Heart left ventricle (tissue), 16 donors: Measurements from ENCODE around the gene SRPK2. TPM values are rescaled to one million over a fixed set of nuclear protein-coding genes. Genes with fewer than 3 reads are reported as not detected.
"Not testable (repeated sequence)": the region's sequence is repeated elsewhere in the genome, so short reads cannot be mapped to it uniquely, and the experiment has no call there.

Experiments
- ATAC-seq, 4 donors: fragments of 200-7000 bp; cut with Tn5 transposase; one replicate each; pipeline ENCODE4 v1.9.1; 2020 to 2022; ENCODE audit warnings: moderate library complexity in 4 of 4, mild to moderate bottlenecking in 3 of 4, moderate number of reproducible peaks in 1 of 4
- DNase-seq, 5 donors: peaks; one replicate each; pipeline ENCODE4 v3.0.0-alpha.2; 2020
- H3K27ac ChIP-seq, 12 donors: fragments of 200-600 bp; sonication (generic) in 4 of 12; one replicate each; pipeline versions ENCODE4 v1.5.0 to v1.8.0; 2016 to 2022; ENCODE audit warnings: mild to moderate bottlenecking in 2 of 12
- H3K27me3 ChIP-seq, 9 donors: fragments of 200-600 bp; sonication (generic) in 2 of 9; one replicate each; pipeline versions ENCODE4 v1.5.1 to v1.8.0; 2016 to 2022; ENCODE audit warnings: mild to moderate bottlenecking in 3 of 9
- H3K36me3 ChIP-seq, 9 donors: fragments of 200-600 bp; sonication (generic) in 2 of 9; one replicate each; pipeline versions ENCODE4 v1.5.0 to v1.8.0; 2018 to 2022; ENCODE audit warnings: mild to moderate bottlenecking in 2 of 9
- H3K4me1 ChIP-seq, 12 donors: fragments of 200-600 bp; sonication (generic) in 4 of 12; one replicate each; pipeline versions ENCODE4 v1.5.0 to v1.8.0; 2016 to 2022; ENCODE audit warnings: mild to moderate bottlenecking in 3 of 12
- H3K4me3 ChIP-seq, 12 donors: fragments of 200-600 bp; sonication (generic) in 4 of 12; one replicate each; pipeline versions ENCODE4 v1.5.0 to v1.8.0; 2017 to 2022; ENCODE audit warnings: mild to moderate bottlenecking in 9 of 12, moderate library complexity in 4 of 12
- H3K9me3 ChIP-seq, 12 donors: fragments of 200-600 bp; sonication (generic) in 4 of 12; one replicate each; pipeline versions ENCODE4 v1.5.0 to v1.8.0; 2016 to 2022; ENCODE audit warnings: mild to moderate bottlenecking in 1 of 12
- CTCF ChIP-seq, 12 donors: fragments of 200-600 bp; sonication (generic) in 4 of 12; IDR thresholded peaks; one replicate each; pipeline versions ENCODE4 v1.5.0 to v1.8.0; 2018 to 2022; ENCODE audit warnings: antibody characterized with exemption in 12 of 12, mild to moderate bottlenecking in 5 of 12
- POLR2A ChIP-seq, 2 donors: fragments of 450-650 bp; IDR thresholded peaks; one replicate each; pipeline ENCODE4 v1.6.1; 2017; ENCODE audit warnings: antibody characterized with exemption in 2 of 2, mild to moderate bottlenecking in 2 of 2, moderate library complexity in 2 of 2
- WGBS, 4 donors: extraction: QIAGEN DNeasy Blood & Tissue Kit in 2 of 4; methylation state at CpG; one replicate each; pipeline versions ENCODE4 v1.1.5 to v1.1.7; 2013 to 2018; 5-methylcytosine and 5-hydroxymethylcytosine counted together
- intact Hi-C, 10 donors: fragments of 100-400 bp; cut with DNase I; formaldehyde crosslinking; loops; one replicate each; pipeline versions ENCODE4 v1.11.1 to v1.14.2; 2022
- polyA plus RNA-seq, 2 donors: library from polyadenylated mRNA; stranded (reverse); fragments of 200-250 nt; gene quantifications; one replicate each; pipeline ENCODE4 v1.2.3, GENCODE V29; 2013
- total RNA-seq, 9 donors: library from RNA; depleted of rRNA in 2 of 9; stranded (reverse); fragments of >200 nt in 2 of 9; fragmentation: NEBNext Ultra II Directional in 3 of 9; extraction: Animal tissue kit (Norgen Biotek cat#: 25700) in 3 of 9; gene quantifications; one replicate each; pipeline versions ENCODE4 v1.1.0 to v1.2.4, GENCODE V29; 2016 to 2023
- donor health status: ischemic (EF 13 %, LVEDD 7.1; RV severe dilation, severe dysfunction).
- donor health status: healthy with polysubstance abuse.
- donor health status: DM: no; HTN: yes; CAD: no.
- donor health status: DM: no; HTN: no; CAD: no.
- donor health status: ischemic (EF 25% LVEDD 6.9; RV normal size, moderate dysfunction).
- donor health status: ischemic (EF 25% LVEDD 5.7; RV mildly dilated, moderate dysfunction).
- donor health status: healthy.
- donor health status: DM: yes; HTN: yes; CAD: no.
- donor health status: ischemic (EF 35%, LVEDD 5.7; RV mildly dilated, moderate dysfunction).
- donor health status: nonischemic (EF 11% LVEDD 7.7; RV severe dilation, severe dysfunction).
- donor health status: DM: yes; HTN: yes; CAD: no.
- donor health status: PGD.
- donor health status: ischemic (EF 29% LVEDD 5.4; RV normal size, mild dysfunction).
- donor health status: nonischemic (EF 23%, LVEDD 6.1; RV moderate dilation, normal function).

SRPK2 gene
- total and polyA plus RNA-seq, 11 donors: 8.6 to 42.4 (median 33.5) TPM

- Histone ChIP-seq H3K9me3 (no peaks in the 10 kb centered on the region), H3K27me3 (no peaks in the 10 kb centered on the region), H3K4me3 (no peak overlapping the region), H3K4me1 (peaks cover 0 to 9% (median 0%) of the 10 kb centered on the region in 12 donors), H3K36me3 (no peaks in the 10 kb centered on the region), H3K27ac (no peak overlapping the region)
- DNase-seq (no peak), ATAC-seq (no peak)
- intact Hi-C loops: loop anchor here in 5 of 10 donors (5.0 to 10.0 kb wide), 3 partner anchors 39 to 274 kb away; partner anchors contain the start of gene SRPK2 (in 1 of the 5)
- WGBS, 4 donors: 77 to 87% (median 80%) methylated on average over 2 of the region's 2 CpGs
- no peak for TF ChIP-seq CTCF (IDR thresholded peaks at IDR 0.05)
- TF ChIP-seq POLR2A (IDR thresholded peaks at IDR 0.05): no peak
These were observed 38.0 kb upstream of the SRPK2 start for GRCh38 chr7:105426606-105427146.

GRCh38 chr7:105423987-105424386, 35.3 kb upstream of the SRPK2 start:
- Histone ChIP-seq H3K27me3 (no peaks in the 10 kb centered on the region), H3K9me3 (no peaks in the 10 kb centered on the region), H3K36me3 (no peaks in the 10 kb centered on the region), H3K4me1 (no peaks in the 10 kb centered on the region), H3K27ac (no peak overlapping the region), H3K4me3 (no peak overlapping the region)
- TF ChIP-seq CTCF (IDR thresholded peaks at IDR 0.05): no peak
- TF ChIP-seq POLR2A (IDR thresholded peaks at IDR 0.05): no peak
- DNase-seq: no peak
- intact Hi-C loops: loop anchor here in 3 of 10 donors (10.0 kb wide), 1 partner anchor 269 kb away; no protein-coding TSS in a partner anchor
- WGBS, 4 donors: 96 to 98% (median 97%) methylated on average over 2 of the region's 2 CpGs
- no peak for ATAC-seq

GRCh38 chr7:105413887-105414437, 25.2 kb upstream of the SRPK2 start:
- 79 to 81% (median 80%) methylated on average over 8 of the region's 8 CpGs for WGBS, 4 donors
- ATAC-seq: no peak

GRCh38 chr7:105410774-105411173, 22.1 kb upstream of the SRPK2 start:
- DNase-seq, intact Hi-C loops, H3K9me3 ChIP-seq, H3K4me3 ChIP-seq, ATAC-seq, H3K4me1 ChIP-seq, H3K27ac ChIP-seq, H3K27me3 ChIP-seq, H3K36me3 ChIP-seq: not testable (repeated sequence)
- 93 to 100% (median 97%) methylated on average over 6 to 36 of the region's 36 CpGs for WGBS, 4 donors

More at GRCh38 chr7:105413887-105414437, 25.2 kb upstream of the SRPK2 start:
- H3K27ac ChIP-seq: no peak overlapping the region
- intact Hi-C loops: no loop called here
- TF ChIP-seq CTCF (IDR thresholded peaks at IDR 0.05): no peak
- TF ChIP-seq POLR2A (IDR thresholded peaks at IDR 0.05): no peak
- H3K27me3 ChIP-seq: no peaks in the 10 kb centered on the region
- no peak overlapping the region for H3K4me3 ChIP-seq
- DNase-seq: no peak
- no peaks in the 10 kb centered on the region for H3K36me3 ChIP-seq
- H3K9me3 ChIP-seq: no peaks in the 10 kb centered on the region
- H3K4me1 ChIP-seq: no peaks in the 10 kb centered on the region

- H3K4me3 ChIP-seq, ATAC-seq, H3K36me3 ChIP-seq, H3K27ac ChIP-seq, H3K4me1 ChIP-seq, H3K9me3 ChIP-seq, H3K27me3 ChIP-seq, intact Hi-C loops, DNase-seq: not testable (repeated sequence)
- 68 to 100% (median 90%) methylated on average over 1 to 3 of the region's 3 CpGs for WGBS, 4 donors
These were observed 21.1 kb upstream of the SRPK2 start for GRCh38 chr7:105409775-105410174.
